Central memory CD4-positive, alpha-beta T cell (primary cell): Measurements from ENCODE around the gene CCNG2.
A peak's percentile ranks its signal among the peaks of the same experiment; 100 is the strongest.
"Not testable (repeated sequence)": the region's sequence is repeated elsewhere in the genome, so short reads cannot be mapped to it uniquely, and the experiment has no call there.

Source experiments
- DNase-seq: peaks from one replicate; pipeline ENCODE4 v3.0.0; 2022
- total RNA-seq, 3 experiments: gene quantifications; one replicate each; lab custom pipeline; 2026; lab: John Stamatoyannopoulos, UW

The CCNG2 gene, protein sequence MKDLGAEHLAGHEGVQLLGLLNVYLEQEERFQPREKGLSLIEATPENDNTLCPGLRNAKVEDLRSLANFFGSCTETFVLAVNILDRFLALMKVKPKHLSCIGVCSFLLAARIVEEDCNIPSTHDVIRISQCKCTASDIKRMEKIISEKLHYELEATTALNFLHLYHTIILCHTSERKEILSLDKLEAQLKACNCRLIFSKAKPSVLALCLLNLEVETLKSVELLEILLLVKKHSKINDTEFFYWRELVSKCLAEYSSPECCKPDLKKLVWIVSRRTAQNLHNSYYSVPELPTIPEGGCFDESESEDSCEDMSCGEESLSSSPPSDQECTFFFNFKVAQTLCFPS
- 0.74 to 32.8 (median 13.4) reads per million in 3 experiments for total RNA-seq

DNA sequence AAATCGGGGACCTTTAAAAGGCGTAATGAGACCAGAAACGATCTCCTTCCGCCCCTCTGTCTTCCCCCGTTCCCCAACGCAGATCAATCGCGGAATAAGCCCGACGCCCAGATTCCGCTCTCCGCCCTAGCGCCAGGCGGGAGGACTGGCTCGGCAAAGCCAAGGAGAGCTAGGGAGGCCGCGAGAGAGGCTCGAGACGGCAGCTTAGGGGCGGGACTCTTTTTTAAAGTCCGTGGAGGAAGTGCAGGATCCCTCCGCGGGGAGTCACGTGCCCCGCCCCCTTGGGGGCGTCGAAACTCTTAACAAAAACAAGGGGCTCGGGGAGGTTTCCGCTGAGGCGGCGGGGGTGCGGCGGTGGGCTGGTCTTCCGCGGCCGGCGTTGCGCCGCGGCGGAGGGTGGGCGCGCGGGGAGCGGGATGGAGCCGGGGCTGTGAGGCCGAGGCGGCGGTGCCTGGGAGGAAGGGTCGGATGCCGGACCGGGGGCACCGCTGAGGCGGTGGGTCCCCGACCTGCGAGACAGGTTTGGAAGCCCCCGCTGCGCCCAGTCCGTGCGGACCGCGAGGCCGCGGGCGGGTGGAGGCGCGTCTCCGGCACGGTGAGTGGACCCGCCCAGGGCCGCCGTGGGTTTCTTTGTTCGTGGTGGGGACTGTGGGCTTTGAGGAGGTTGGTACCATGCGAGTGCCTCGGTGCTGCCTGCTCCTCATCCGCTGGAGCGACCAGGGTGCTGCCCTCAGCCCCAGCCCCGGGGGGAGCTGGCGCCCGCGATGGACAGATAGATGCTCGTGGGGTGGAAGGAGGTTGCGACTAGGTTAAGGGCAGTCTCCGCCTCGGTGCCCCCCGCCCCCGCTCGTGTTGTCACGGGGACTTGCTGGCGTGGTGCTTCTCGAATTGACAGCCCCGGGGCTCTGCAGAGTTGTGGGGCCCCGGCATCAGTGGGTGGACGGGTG is at the start of gene CCNG2:
CCNG2 (plus strand) TSS at position 296 of the 947 bp plus-strand sequence. CDS start 1,326 bp downstream, outside the sequence.
- peak; percentile 56 for DNase-seq

DNA sequence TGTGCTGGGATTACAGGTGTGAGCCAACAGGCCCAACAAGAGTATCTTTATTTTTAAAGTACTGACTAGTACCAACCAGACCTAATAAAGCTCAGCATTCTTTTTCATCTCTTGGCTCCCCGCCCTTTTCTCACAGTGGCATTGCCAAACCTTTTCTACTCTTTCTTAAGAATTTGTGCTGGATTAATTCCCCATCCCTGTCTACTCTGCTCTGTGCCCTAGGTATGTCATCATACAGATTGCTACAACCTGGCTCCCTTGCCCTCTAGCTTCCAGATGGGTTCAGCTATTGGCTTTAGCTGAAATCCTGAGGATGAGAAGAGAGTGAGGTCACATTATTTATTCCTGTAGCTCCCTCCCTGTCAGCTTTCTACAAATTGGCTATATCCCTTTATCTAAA is 46.3 kb upstream of the CCNG2 start:
- no peak for DNase-seq

DNA sequence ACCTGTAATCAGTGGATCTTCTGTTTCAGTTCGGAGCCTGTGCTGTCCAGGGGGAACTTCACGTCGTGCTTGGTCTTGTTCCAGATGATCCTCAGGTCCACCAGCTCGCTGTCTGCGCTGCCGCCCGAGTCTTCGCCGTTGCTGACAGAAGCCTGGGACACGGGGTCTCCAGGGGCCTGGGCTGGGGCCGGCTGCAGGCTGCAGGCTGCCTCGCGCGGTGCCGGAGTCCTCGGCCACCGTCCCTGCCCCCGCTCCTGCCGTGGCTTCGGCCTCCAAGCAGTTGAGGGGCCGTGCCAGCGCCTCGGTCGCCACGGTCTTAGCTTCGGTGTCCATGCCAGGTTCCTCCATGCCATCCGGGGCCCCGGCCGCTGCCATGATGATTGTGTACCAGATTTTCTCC is 43.9 kb upstream of the CCNG2 start:
- no peak for DNase-seq

DNA sequence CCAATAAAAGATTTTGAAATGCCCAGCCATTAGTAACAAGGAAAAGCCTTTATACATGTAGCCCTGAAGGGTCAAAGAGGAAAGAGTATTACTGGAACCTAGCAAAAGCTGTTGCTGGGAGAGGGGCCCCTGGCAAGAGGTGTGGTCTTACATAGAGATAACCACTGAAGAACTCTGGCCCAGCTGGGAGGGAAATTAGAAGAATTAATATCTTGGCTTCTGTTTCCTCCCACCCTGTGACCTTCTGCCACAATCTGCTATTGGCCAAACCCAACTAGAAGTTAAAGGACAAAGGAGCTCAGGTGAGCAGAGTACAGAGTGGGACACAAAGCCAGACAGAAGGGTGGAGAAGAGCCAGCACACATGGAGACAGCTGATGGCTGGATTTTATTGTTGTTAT is 39.3 kb upstream of the CCNG2 start:
- DNase-seq = no peak

DNA sequence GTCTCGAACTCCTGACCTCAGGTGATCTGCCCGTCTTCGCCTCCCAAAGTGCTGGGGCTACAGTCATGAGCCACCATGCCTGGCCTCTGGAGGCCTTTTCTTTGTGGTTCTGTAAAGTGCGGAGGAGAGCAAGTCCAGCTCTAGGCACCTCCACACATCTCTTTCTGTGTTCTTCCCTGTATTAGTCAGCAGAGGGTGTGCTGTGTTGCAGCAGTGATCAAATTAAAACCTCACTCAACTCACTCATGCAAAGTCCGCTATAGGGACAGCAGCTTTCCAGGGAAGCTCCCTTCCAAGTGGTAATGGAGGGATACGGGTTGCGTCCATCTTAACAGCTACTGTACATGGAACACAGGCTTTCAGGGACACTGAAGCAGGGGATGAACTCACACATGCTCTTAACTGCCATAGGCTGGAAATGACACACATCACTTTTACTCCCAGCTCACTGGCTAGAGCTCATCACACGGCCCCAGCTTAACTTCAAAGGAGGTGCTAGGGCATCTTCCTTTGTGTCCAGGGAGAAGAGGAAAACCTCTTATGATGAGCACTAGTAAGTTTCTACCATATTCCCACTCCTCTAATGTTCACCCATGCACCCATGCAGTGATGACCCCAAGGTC is 36.0 kb upstream of the CCNG2 start:
- no peak for DNase-seq

DNA sequence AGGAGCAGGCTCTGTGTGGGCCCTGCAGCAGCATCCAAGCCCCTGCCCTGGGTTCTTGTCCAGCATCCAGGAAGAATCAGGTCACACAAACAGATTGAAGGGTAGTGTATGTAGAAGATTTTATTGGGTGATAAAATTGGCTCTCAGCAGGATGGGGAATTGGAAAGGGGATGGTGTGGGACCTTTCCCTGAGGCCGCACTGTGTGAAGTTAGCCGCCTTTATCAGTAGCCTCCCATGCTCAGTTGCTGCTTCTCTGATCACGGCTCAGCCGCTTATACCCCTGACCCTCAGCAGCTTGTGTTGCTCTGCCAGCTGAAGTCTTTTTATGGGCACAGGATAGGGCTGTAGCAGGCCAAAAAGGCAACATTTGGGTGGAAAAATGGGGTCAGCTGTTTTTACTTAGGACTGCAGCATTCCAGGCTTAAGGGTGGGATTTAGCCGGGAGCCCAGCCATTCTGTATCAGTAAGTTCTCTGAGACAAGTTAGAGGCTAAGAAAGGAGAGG is 35.2 kb upstream of the CCNG2 start:
- no peak for DNase-seq

DNA sequence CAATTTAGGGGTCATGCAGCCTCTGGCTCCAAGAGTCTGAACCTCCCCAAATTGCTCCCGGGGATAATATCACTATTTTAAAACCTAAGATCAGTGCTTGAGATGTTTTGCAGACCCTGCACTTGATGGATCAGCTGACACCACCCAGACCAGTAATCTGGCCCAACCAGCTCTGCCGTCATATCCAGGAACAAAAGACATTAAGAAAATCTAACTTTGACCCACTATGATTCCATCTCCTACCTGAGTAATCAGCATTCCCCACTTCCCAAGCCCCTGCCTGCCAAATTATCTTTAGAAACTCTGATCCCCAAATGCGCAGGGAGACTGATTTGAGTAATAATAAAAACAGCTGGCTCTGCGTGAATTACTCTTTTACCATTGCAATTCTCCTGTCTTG is 34.4 kb upstream of the CCNG2 start:
- no peak for DNase-seq

DNA sequence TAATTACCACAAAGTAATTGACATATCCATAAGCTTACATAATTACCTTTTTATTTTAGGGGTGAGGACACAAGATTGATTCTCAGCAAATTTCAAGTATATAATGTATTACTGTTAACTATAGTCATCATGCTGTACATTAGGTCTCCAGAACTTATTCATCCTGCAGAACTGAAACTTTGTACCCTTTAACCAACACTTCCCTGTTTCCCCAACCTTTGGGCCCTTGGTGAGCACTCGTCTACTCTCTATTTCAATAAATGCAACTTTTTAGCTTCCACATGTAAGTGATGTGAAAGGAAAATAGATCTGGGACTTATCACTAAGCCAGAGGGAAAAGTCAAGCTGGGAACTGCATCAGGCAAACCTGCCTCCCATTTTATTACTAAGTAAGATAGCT is 33.6 kb upstream of the CCNG2 start:
- DNase-seq = no peak

DNA sequence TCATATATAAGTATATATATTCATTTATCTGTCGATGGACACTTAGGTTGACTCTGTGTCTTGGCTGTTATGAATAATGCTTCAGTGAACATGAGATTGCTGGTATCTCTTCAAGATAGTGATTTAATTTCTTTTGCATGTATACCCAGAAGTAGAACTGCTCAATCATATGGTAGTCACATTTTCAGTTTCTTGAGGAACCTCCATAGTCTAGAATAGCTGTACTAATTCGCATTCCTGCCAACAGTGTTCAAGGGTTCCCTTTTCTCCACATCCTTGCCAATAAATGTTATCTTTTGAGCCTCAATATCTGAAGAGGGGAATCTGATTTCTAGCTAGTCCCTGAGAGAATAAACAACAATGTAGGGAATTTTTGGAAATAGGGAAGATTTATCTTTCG is 32.4 kb upstream of the CCNG2 start:
- no peak for DNase-seq

DNA sequence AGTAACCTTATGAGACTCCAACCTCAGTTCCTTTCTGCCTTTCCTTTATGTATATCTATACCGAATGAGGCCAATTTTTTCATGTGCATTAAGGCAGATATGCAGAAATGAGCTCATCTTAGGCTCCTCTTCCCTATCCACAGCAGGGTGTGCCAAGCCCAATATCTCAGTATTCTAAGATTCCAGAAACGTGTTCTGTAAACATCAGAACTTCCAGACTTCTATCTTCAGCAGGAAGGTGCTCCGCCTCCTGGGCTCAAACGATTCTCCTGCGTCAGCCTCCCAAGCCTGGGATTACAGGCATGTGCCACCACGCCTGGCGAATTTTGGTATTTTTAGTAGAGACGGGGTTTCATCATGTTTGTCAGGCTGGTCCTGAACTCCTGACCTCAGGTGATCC is 31.0 kb upstream of the CCNG2 start:
- DNase-seq = no peak

DNA sequence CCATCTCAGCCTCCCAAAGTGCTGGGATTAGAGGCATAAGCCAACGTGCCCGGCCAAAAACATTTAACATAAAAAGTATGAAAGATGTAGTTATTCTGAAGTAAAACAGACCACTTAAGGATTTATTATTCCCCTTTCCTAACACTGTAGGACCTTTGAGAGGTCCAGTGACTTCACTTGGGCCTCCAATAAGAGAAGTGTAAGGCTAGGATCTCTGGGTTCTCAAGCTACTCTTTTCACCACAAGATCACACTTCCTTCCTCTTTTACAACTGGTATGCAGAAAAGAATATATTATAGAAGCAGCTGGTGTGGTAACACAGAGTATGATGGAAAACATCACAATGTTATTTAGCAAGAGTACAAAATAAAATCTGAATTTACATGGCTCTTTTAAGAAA is 30.2 kb upstream of the CCNG2 start:
- no peak for DNase-seq

DNA sequence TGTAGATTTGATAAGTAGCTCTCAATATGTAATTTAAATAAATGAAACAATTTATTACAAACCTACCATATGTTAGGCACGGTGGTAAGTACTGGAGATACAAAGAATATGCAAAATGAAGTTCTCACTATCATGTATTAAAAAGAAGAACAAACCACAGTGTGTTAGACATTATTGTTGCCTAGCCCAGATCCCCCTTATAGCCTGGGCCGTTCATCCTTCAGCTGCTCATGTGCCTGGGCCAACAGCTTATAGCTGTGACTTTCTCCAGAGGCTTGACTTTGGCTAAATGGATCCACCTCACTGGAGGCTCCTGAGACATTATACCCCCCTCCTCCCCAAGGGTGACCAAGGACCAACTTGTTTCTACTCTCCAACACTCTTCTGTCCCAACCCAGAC is 29.8 kb upstream of the CCNG2 start:
- no peak for DNase-seq

DNA sequence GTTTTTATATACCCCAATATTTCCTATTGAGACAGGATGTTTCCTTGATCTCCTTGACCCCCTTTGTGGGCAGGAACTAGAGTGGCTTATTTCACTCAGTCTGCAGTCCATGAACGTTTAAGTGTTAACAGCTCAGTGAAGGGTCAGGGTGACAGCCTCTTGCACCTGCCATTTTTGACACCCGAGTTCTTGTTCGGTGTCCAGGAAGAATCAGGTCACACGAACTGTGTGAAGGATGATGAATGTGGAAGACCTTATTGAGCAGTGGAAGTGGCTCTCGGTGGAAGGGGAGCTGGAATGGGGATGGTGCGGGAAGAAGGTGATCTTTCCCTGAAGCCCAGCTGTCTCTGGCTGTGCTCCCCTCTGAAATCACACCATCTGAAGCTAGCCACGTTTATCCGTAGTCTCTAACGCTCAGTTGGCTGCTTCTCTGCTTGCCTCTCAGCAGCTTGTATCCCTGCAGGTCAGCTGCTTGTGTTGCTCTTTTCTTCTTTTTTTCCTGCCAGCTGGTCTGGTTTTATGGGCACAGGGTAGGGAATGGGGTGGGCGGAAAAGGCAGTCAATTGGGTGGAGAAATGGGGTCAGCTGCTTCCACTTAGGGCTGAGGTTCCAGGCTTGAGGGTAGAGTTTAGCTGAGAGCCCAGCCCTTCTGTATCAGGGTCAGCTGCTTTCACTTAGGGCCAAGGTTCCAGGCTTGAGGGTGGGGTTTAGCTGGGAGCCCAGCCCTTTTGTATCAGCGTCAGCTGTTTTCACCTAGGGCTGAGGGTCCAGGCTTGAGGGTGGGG is 29.0 kb upstream of the CCNG2 start:
- DNase-seq = no peak

DNA sequence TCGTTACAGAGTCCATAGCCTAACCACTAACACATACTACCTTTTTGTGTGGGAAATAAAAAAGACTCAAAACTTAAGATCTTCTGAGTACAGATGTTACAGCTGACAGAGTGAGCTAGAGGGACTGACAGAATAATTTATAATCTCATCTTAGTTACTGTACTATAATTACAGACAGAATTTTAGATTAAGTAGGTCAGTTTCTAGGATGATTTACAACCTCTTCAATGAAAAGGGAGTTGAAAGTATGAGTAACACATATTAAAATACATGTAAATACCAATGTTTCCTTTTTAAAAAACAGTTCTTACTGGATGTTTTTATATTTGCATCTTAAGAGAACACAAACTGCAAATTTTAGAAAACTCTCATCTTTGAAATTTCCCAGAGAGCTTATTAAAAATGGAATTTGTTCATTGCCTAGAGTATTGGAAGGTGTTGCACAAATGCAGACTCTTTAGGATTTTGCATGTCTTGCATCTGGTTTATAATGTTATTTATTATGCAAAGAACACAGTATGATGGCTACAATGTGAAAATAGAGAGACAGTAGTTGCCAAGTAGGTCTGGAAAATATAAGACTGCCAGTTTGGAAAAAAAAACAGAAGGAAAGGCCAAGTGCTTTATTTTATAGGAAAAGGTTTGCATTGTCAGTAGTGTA is 24.2 kb upstream of the CCNG2 start:
- no peak for DNase-seq

DNA sequence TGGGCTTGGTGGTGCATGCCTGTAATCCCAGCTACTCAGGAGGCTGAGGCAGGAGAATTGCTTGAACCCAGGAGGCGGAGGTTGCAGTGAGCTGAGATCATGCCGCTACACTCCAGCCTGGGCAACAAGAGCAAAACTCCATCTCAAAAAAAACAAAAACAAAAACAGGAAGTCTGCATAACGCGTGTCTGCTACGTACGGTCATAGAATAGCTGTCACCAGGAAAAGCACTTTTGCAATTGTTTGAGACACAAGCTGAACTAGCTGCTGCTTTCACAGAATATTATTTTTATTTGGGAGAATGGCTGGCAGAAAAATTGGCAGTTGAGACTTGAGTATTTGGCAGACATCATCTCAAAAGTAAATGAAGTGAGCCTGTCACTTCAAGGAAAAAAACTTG is 19.6 kb upstream of the CCNG2 start:
- DNase-seq = not testable (repeated sequence)

DNA sequence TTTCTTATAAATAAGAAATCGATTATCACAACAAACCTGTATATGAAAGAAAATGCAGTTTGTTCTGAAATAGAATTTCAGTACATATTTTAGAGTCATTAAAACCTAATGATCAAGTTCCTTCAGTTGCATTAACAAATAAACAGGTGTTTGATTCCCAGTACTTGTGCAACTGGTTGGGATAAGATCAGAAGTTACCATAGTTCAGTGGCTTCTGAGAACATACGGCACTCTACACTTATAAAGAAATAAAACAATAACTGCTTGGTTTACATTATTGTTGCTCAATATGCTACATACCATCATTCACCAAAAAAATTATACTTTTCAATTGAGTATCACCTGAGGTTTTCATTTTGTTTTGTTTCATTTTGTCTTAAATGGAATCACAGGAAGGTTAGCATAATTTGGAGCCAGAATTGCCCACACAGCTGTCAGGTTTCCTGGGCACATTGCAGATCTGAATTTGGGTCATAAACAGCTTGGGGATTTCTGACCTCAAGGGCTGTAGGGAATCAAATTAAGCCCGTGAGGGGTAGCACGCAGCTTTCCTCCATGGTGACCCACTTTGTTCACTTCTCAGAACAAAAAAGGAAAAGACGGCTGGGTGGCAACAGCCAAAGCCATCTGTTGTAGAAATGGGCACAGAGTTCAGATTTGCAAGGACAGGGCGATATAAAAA is 14.9 kb upstream of the CCNG2 start:
- peak; percentile 27 for DNase-seq

DNA sequence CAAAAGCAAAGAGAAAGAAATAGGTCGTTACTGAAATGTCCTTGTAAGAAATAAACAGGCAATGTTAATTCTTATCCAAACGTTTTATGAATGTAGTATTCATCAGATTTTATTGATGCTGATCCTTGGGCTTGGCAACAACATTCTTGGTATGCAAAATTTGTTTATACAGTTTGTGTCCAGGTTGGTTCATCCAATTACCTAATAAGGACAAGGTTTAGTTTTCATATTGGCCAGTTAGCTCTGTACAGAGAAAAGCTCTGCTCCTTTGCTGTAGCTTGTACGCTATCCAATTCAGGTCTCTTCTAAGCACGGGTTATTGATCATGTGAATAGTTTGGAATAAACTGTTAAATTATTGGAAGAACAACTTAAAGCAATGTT is 14.4 kb upstream of the CCNG2 start:
- no peak for DNase-seq

DNA sequence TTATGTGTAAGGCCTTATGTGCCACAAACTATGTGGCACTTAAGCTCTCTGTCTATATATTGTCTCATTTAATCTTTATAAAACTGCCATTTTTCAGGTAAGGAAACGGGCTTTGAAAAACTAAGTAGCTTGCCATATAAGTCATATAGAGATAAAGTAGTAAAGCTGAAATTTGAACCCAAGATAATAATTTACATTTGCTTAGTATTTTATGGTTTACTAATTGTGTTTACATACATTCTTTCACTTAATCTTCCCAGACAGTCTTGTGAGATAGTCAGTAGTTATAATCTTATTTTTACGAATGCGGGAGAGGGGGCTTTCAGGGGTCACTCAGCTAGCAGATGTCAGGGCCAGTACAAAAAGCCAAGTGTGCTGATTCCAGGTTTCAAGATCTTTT is 13.9 kb upstream of the CCNG2 start:
- no peak for DNase-seq

DNA sequence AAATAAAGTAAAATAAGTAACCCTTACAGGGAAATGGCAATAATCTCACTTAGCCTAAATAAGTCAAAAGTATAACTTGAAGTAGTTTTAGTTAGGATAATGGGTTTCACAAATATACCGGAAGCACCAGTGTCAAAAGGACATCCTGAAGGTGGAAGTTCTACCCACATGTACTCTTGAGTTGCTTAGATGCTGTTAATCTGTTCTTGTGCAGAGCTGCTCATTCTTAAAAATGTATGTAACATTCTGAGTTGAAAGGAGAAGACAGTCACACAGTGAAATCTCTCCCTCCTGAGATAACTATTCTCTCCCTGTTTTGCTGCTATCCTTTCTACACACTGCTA is 11.2 kb upstream of the CCNG2 start:
- DNase-seq = no peak

DNA sequence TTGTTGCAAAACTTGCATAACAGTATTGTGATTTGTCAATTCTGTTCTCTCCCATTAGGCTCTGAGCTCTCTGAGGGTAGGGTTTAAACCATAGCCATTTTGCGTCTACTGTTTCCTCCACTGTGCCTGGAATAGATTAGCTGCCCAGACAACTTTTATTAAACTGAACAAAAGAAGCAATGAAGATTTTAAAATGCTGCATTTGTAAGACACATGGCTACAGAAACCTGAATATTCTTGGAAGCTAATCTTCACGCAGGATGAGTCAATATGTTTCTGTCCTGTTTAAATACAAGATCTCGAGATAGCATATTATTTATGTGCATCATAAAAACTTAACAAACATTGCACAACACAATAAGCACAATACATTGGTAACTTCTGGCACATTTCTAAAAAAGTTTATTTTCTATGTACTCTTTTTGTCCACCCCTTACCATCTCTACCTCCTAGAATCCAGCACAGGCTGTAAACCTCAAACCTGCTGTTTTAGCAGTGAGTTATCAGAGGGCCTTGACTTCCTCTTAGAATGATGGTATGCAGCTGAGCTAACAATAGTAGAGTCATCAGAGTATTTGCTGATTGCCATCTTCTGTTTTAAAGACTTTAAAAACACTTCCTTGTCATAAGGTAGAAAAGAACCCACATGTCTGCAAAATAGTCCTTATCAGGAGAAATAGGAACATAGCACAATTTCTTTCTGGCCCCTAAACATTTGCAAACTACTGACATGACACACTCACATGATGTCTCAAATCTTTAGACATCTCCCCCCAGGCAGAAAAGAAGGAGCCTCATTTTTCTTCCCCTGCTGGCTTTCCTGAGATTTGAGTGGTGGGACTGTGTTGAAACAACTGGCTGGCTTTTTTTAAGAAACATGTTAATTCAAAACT is 10.6 kb upstream of the CCNG2 start:
- no peak for DNase-seq
